GM12874 (cell line): ENCODE results near the gene CLCN1.

Experiments
- CTCF ChIP-seq: IDR thresholded peaks from 2 replicates; pipeline ENCODE4 v1.5.1; 2011; ENCODE audit warnings: low read depth, mild to moderate bottlenecking, control low read depth, low read length, moderate library complexity; ENCODE audit not compliant: insufficient read depth

Gene CLCN1

GRCh38 chr7:143315776-143316175 lies at the start of gene CLCN1:
Gene CLCN1, plus strand, starts transcription at chr7:143316111. Its CDS starts 102 bp downstream, at chr7:143316213.
- no peak for TF ChIP-seq CTCF

- TF ChIP-seq CTCF: no peak
Observed at GRCh38 chr7:143269251-143269650, 46.7 kb upstream of the CLCN1 start.

- no peak for TF ChIP-seq CTCF
Observed at GRCh38 chr7:143271240-143271639, 44.7 kb upstream of the CLCN1 start.

GRCh38 chr7:143272871-143273270 lies 43.0 kb upstream of the CLCN1 start:
- no peak for TF ChIP-seq CTCF

DNA sequence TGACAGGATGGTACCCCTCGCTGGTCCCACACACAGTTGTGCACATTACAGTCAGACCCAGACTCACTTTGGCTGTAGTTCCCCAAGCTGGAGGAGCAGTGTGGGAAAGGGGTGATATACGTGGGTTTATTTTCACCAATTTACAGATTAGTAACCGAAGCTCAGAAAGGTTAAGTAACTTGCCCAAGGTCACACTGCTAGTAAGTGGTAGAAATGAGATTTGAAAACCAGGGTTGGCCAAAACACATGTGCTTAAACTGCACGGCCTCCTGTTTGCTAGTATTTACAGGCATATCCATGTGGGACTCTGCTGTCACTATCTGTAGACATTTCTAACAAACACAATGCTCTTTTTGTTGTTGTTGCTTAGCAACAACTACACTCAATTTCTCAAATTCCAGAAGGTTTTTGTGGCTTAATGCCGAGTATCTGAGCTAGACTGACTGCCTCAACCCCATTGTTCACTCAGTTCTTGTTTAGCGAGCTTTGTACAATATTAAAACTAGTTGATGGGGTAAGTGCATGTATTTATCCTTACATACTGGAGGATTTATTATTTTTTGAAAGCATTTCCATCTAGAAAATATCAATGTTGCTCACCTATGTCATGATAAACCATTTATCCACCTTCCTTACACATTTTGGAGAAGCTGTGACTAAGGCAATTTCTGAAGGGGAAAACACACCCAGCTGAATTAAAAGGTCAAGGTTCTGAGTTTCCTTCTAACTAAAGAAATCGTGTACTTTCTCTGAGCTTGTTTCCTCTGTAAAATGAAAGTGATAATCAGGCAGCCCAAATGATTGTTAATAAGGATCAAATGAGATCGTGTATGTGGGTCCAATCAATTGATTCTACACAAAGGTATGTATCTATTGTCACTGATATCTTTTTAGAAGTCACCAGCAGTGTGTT lies 36.5 kb upstream of the CLCN1 start:
- TF ChIP-seq CTCF: no peak

GRCh38 chr7:143280160-143280559 lies 35.8 kb upstream of the CLCN1 start:
- TF ChIP-seq CTCF: no peak

DNA sequence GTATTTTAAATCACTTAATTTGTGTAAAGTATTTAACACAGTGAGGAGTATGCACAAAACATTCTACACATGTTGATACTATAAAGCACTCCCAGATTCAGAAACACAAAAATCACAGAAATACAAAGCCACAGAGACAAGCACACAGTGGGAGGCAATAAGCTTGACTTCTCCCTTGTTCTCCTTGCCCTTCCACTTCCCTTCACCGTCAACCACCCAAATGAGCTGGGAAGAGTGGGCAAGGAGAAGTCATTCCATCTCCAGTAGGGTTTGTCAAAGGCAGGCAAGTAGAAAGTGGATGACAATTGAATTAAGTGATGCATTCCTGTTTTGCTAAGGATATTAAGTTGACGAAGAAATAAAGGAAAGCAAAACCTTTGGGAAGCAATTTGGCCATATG lies 35.3 kb upstream of the CLCN1 start:
- no peak for TF ChIP-seq CTCF
